NT2/D1 (cell line): ENCODE measurements around the gene TUBA3D.
"Not testable (repeated sequence)": the region's sequence is repeated elsewhere in the genome, so short reads cannot be mapped to it uniquely, and the experiment has no call there.

ENCODE experiments used
- DNase-seq: peaks from one replicate; pipeline ENCODE4 v3.0.0-alpha.2; 2011; ENCODE audit warnings: low read depth, low spot score
- H3K27me3 ChIP-seq: 2 replicates; pipeline ENCODE4 v1.6.0; 2011; ENCODE audit warnings: mild to moderate bottlenecking; ENCODE audit not compliant: insufficient read length, insufficient read depth
- H3K36me3 ChIP-seq: 2 replicates; pipeline ENCODE4 v1.6.1; 2011; ENCODE audit warnings: mild to moderate bottlenecking, low read length, mixed read lengths; ENCODE audit not compliant: insufficient read depth, insufficient read length
- H3K4me1 ChIP-seq: 2 replicates; pipeline ENCODE4 v1.5.1; 2011; ENCODE audit not compliant: insufficient read depth, insufficient read length
- H3K4me3 ChIP-seq: 2 replicates; pipeline ENCODE4 v1.5.1; 2011; ENCODE audit warnings: low read depth; ENCODE audit not compliant: insufficient read length
- H3K9ac ChIP-seq: 2 replicates; pipeline ENCODE4 v1.6.0; 2011; ENCODE audit warnings: low read depth; ENCODE audit not compliant: insufficient read length
- H3K9me3 ChIP-seq: 2 replicates; pipeline ENCODE4 v1.5.1; 2011; ENCODE audit warnings: mild to moderate bottlenecking, low read length; ENCODE audit not compliant: insufficient read depth
- SUZ12 ChIP-seq: IDR thresholded peaks from 2 replicates; pipeline ENCODE4 v1.6.1; 2011; ENCODE audit not compliant: insufficient read length, insufficient read depth; ENCODE audit errors: extremely low read depth
- YY1 ChIP-seq: IDR thresholded peaks from 2 replicates; pipeline ENCODE4 v1.6.1; 2011; ENCODE audit not compliant: insufficient read length, insufficient read depth
- ZNF274 ChIP-seq: IDR thresholded peaks from 2 replicates; pipeline ENCODE4 v1.6.1; 2011; ENCODE audit warnings: mild to moderate bottlenecking, low read depth, low read length

The TUBA3D gene

DNA sequence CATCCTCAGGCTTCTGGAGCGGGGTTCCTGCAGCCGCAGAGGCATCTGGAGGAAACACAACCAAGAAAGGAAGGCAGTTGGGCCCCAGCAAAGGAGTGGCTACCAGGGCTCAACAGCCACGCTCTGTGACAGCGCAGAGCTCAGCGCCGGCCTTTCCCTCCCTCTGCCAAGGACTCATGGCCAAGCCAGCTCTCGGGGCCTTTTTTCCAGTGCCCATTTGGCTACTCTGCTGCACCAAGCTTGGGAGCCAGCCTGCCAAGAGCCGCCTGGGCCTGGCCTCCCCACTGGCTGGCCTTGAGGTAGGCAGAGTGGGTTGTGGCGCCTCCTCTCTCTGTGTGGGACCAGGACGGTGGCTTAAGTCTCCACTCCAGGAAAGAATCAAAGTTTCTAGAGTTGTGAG is 44.6 kb downstream of the TUBA3D start:
- Histone ChIP-seq H3K27me3 (no peaks in the 10 kb centered on the region), H3K4me1 (no peaks in the 10 kb centered on the region), H3K36me3 (peaks cover 57% of the 10 kb centered on the region), H3K9ac (no peak overlapping the region), H3K4me3 (no peak overlapping the region), H3K9me3 (no peaks in the 10 kb centered on the region)
- TF ChIP-seq ZNF274, result no peak
- no peak for DNase-seq

GRCh38 chr2:131521524-131521923 is 45.6 kb downstream of the TUBA3D start:
- peaks cover 50% of the 10 kb centered on the region for H3K36me3 ChIP-seq
- H3K9me3 ChIP-seq, H3K4me3 ChIP-seq, H3K9ac ChIP-seq, H3K27me3 ChIP-seq, H3K4me1 ChIP-seq, DNase-seq: not testable (repeated sequence)

GRCh38 chr2:131521961-131522781 is 46.3 kb downstream of the TUBA3D start:
- peaks cover 43% of the 10 kb centered on the region for H3K36me3 ChIP-seq
- no peaks in the 10 kb centered on the region for H3K9me3 ChIP-seq
- H3K27me3 ChIP-seq, result no peaks in the 10 kb centered on the region
- TF ChIP-seq SUZ12 (no peak), ZNF274 (no peak), YY1 (no peak)
- H3K4me3 ChIP-seq, result no peak overlapping the region
- no peak for DNase-seq
- no peak overlapping the region for H3K9ac ChIP-seq
- no peaks in the 10 kb centered on the region for H3K4me1 ChIP-seq

DNA sequence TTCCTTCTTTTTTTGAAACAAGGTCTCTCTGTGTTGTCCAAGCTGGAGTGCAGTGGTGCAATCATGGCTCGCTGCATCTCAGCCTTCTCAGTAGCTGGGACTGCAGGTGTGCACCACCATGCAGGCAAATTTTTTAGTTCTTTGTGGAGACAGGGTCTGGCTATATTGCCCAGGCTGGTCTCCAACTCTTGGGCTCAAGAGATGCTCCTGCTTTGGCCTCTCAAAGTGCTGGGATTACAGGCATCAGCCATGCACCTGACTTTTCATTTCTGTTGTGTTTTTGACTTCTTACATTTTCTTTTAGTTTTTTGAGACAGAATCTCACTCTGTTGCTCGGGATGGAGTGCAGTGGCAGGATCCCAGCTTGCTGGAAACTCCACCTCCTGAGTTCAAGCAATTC is 49.3 kb downstream of the TUBA3D start:
- H3K36me3 ChIP-seq, result peaks cover 14% of the 10 kb centered on the region
- not testable (repeated sequence) for H3K9ac ChIP-seq, DNase-seq, H3K9me3 ChIP-seq, H3K4me3 ChIP-seq, H3K4me1 ChIP-seq, H3K27me3 ChIP-seq

- peak; percentile 57 for DNase-seq
- not testable (repeated sequence) for H3K27me3 ChIP-seq, H3K9me3 ChIP-seq, H3K36me3 ChIP-seq, H3K4me1 ChIP-seq
- peak within 1 kb of the TSS; percentile 61 for H3K9ac ChIP-seq
- peak within 1 kb of the TSS; percentile 47 for H3K4me3 ChIP-seq
Observed at GRCh38 chr2:131527131-131528001, 51.4 kb downstream of the TUBA3D start, which contains the start of gene CCDC74A. Gene CCDC74A, plus strand, starts transcription at chr2:131527888. Its CDS starts 83 bp downstream, at chr2:131527971.

GRCh38 chr2:131528981-131529863 is 53.3 kb downstream of the TUBA3D start:
- Histone ChIP-seq H3K9ac (peak overlapping the region; percentile 15), H3K4me3 (peak overlapping the region; percentile 24)
- not testable (repeated sequence) for H3K36me3 ChIP-seq, H3K9me3 ChIP-seq, H3K4me1 ChIP-seq, DNase-seq, H3K27me3 ChIP-seq

DNA sequence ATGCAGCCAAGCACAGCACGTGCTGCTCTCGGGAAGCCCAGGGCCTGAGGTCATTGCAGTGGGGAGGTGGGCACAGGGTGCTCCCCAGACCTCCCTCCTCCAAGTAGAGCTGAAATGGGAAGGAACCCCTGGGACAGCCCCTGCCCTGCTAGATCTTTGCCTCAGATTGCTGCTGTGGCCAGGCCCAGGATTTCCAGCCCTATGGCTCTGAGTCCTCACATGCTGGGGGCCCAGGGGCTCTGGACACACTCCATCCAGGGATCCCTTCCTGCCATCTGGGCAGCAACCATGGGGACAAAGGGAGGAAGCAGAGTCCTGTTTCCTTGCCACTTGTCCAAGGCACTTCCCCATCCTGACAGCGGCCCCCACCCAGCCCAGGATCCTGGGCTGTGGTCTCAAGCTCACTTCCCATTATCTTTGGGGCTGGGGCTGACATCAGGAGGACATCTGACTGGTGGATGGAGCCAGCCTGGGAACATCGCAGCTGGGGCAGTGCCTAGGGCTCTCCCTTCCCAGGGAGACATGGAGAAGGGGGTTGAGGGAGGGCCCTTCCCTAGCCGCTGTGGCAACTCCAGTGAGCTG is 54.0 kb downstream of the TUBA3D start:
- not testable (repeated sequence) for H3K9me3 ChIP-seq, DNase-seq, H3K36me3 ChIP-seq, H3K4me3 ChIP-seq, H3K4me1 ChIP-seq, H3K9ac ChIP-seq, H3K27me3 ChIP-seq

DNA sequence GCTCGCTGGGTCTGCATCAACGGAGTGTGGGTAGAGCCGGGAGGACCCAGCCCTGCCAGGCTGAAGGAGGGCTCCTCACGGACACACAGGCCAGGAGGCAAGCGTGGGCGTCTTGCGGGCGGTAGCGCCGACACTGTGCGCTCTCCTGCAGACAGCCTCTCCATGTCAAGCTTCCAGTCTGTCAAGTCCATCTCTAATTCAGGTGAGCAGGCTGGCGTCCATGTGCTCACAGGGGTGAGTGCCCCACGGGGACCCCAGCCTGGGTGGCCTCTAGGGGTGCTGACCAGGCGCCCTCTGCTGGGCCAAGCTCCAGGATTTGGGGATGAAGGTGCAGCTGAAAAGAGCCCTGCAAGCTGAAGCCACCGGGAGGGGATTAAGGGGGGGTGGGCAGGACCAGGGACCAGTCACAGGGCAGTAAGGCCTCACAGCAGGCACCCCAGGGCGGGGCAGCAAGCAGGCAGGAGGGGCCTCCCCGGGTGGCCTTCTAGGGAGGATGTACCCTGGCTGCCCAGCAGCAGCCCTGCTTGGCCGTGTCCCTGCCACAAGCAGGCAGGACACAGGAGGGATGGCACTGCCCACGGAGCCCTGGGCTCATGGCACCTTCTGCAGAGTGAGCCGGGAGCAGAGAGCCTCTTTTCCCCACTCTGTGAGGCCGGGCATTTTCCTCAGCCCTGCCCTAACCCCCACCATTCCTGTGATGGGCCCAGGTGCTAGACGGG is 54.9 kb downstream of the TUBA3D start:
- H3K4me3 ChIP-seq, H3K4me1 ChIP-seq, H3K27me3 ChIP-seq, H3K9ac ChIP-seq, H3K36me3 ChIP-seq, H3K9me3 ChIP-seq, DNase-seq: not testable (repeated sequence)

- not testable (repeated sequence) for DNase-seq, H3K9ac ChIP-seq, H3K4me3 ChIP-seq, H3K27me3 ChIP-seq, H3K36me3 ChIP-seq, H3K4me1 ChIP-seq, H3K9me3 ChIP-seq
Observed at GRCh38 chr2:131531547-131532185, 55.7 kb downstream of the TUBA3D start.
